Smooth muscle cell (in vitro differentiated cells): ENCODE results near the gene IL18R1. TPM values are rescaled to one million over a fixed set of nuclear protein-coding genes. Genes with fewer than 3 reads are reported as not detected.

Experiments
- DNase-seq: peaks from one replicate; lab custom pipeline; 2025; ENCODE audit not compliant: unreplicated experiment; lab: John Stamatoyannopoulos, UW
- H2AFZ ChIP-seq: fragments of 200-600 bp; sonication (generic); 2 replicates; pipeline ENCODE4 v1.6.0; 2016; ENCODE audit warnings: antibody characterized with exemption, low read depth, mild to moderate bottlenecking
- H3F3A ChIP-seq: fragments of 200-600 bp; sonication (generic); 2 replicates; pipeline ENCODE4 v1.6.0; 2017; ENCODE audit warnings: antibody characterized with exemption, low read depth
- H3K27ac ChIP-seq: fragments of 200-600 bp; sonication (generic); 2 replicates; pipeline ENCODE4 v1.5.1; 2016; ENCODE audit warnings: low read depth, mild to moderate bottlenecking
- H3K27me3 ChIP-seq: fragments of 200-600 bp; sonication (generic); 2 replicates; pipeline ENCODE4 v1.6.1; 2016; ENCODE audit warnings: low read depth, mild to moderate bottlenecking
- H3K36me3 ChIP-seq: fragments of 200-600 bp; sonication (generic); 2 replicates; pipeline ENCODE4 v1.5.1; 2016; ENCODE audit warnings: low read depth
- H3K4me1 ChIP-seq: fragments of 200-600 bp; sonication (generic); 2 replicates; pipeline ENCODE4 v1.5.1; 2016; ENCODE audit warnings: low read depth
- H3K4me2 ChIP-seq: fragments of 200-600 bp; sonication (generic); 2 replicates; pipeline ENCODE4 v1.6.0; 2016; ENCODE audit warnings: mild to moderate bottlenecking
- H3K4me3 ChIP-seq: fragments of 200-600 bp; sonication (generic); 2 replicates; pipeline ENCODE4 v1.5.1; 2016; ENCODE audit warnings: mild to moderate bottlenecking
- H3K79me2 ChIP-seq: fragments of 200-600 bp; sonication (generic); 2 replicates; pipeline ENCODE4 v1.6.0; 2016; ENCODE audit warnings: low read depth, mild to moderate bottlenecking
- H3K9ac ChIP-seq: fragments of 200-600 bp; sonication (generic); 2 replicates; pipeline ENCODE4 v1.6.0; 2016; ENCODE audit warnings: low read depth
- H3K9me3 ChIP-seq: fragments of 200-600 bp; sonication (generic); replicated peaks from 2 replicates; pipeline ENCODE4 v1.5.1; 2016; ENCODE audit warnings: low read depth
- H4K20me1 ChIP-seq: fragments of 200-600 bp; sonication (generic); 2 replicates; pipeline ENCODE4 v1.6.0; 2016; ENCODE audit warnings: low read depth
- CTCF ChIP-seq: fragments of 200-600 bp; sonication (generic); IDR thresholded peaks from 2 replicates; pipeline ENCODE4 v1.5.1; 2017; ENCODE audit warnings: borderline replicate concordance, mild to moderate bottlenecking, antibody characterized with exemption; ENCODE audit not compliant: insufficient read depth, poor library complexity, severe bottlenecking
- WGBS: methylation state at CpG from one replicate; pipeline ENCODE4 v1.1.7; 2016; ENCODE audit warnings: low lambda C conversion rate; 5-methylcytosine and 5-hydroxymethylcytosine counted together
- polyA plus RNA-seq: library from polyadenylated mRNA; unstranded; fragments of >200 nt; fragmentation: Nextera tagmentation; extraction: Ambion mirVana; gene quantifications from 2 replicates; pipeline ENCODE4 v1.2.1, GENCODE V29; 2016
- total RNA-seq: library from RNA; depleted of rRNA; stranded (reverse); fragments of >200 nt; gene quantifications from 2 replicates; pipeline ENCODE4 v1.2.3, GENCODE V29; 2014

The IL18R1 gene
- total and polyA plus RNA-seq, 2 experiments from 2014 or later, result 2.2 to 2.5 TPM

GRCh38 chr2:102337012-102337411 is 18.6 kb upstream of the IL18R1 start:
- no peaks in the 10 kb centered on the region for H3K27me3 ChIP-seq
- H3K4me3 ChIP-seq, result no peak overlapping the region
- H3K9me3 ChIP-seq, result no peaks in the 10 kb centered on the region
- no peaks in the 10 kb centered on the region for H3K79me2 ChIP-seq
- no peak overlapping the region for H3K9ac ChIP-seq
- H3K4me2 ChIP-seq, result peak overlapping the region; percentile 76
- peaks cover 12% of the 10 kb centered on the region for H3F3A ChIP-seq
- H3K27ac ChIP-seq, result peak overlapping the region; percentile 67
- no peaks in the 10 kb centered on the region for H4K20me1 ChIP-seq
- no peaks in the 10 kb centered on the region for H3K36me3 ChIP-seq
- no peak for DNase-seq
- H3K4me1 ChIP-seq, result peaks cover 8% of the 10 kb centered on the region
- 44% methylated on average over 1 of the region's 1 CpG for WGBS
- H2AFZ ChIP-seq, result no peak overlapping the region
- no peak for TF ChIP-seq CTCF

- H3K27me3 ChIP-seq, result no peaks in the 10 kb centered on the region
- H3K9me3 ChIP-seq, result no peaks in the 10 kb centered on the region
- H3F3A ChIP-seq, result peaks cover 12% of the 10 kb centered on the region
- H3K4me2 ChIP-seq, result peak overlapping the region; percentile 76
- no peaks in the 10 kb centered on the region for H3K36me3 ChIP-seq
- peaks cover 8% of the 10 kb centered on the region for H3K4me1 ChIP-seq
- whole genome bisulfite sequencing, result 39% methylated on average over 3 of the region's 3 CpGs
- no peak overlapping the region for H3K9ac ChIP-seq
- DNase-seq, result no peak
- no peak overlapping the region for H2AFZ ChIP-seq
- no peaks in the 10 kb centered on the region for H4K20me1 ChIP-seq
- H3K79me2 ChIP-seq, result no peaks in the 10 kb centered on the region
- H3K4me3 ChIP-seq, result no peak overlapping the region
- no peak for TF ChIP-seq CTCF
- H3K27ac ChIP-seq, result peak overlapping the region; percentile 67
Measured at GRCh38 chr2:102337481-102338386, 17.9 kb upstream of the IL18R1 start.

DNA sequence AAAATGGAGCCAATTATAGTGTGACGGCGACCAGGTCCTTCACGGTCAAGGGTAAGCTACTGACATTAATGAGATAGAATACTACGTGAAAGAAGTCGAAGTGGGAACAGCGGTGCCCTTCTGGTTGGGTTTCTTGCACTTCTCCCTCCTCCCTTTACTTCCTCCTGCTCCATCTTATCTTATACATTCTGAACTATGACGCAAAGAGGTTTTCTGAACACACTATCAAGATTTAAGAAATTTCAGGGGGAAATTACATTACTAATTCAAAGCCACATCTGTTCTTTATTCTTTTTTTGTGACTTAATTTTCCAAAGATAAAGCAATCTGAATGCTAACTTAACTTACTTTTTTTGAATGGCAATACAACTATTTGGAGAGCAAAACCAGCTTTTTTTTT is 14.8 kb upstream of the IL18R1 start:
- Histone ChIP-seq H2AFZ (no peak overlapping the region), H3K9ac (no peak overlapping the region), H3K4me1 (peaks cover 3% of the 10 kb centered on the region), H3K27ac (no peak overlapping the region), H3K4me2 (no peak overlapping the region), H3K36me3 (no peaks in the 10 kb centered on the region), H3K27me3 (no peaks in the 10 kb centered on the region), H3F3A (peaks cover under 1% of the 10 kb centered on the region), H4K20me1 (no peaks in the 10 kb centered on the region), H3K79me2 (no peaks in the 10 kb centered on the region), H3K4me3 (no peak overlapping the region), H3K9me3 (no peaks in the 10 kb centered on the region)
- no peak for TF ChIP-seq CTCF
- DNase-seq, result no peak
- 93% methylated on average over 7 of the region's 7 CpGs for WGBS

DNA sequence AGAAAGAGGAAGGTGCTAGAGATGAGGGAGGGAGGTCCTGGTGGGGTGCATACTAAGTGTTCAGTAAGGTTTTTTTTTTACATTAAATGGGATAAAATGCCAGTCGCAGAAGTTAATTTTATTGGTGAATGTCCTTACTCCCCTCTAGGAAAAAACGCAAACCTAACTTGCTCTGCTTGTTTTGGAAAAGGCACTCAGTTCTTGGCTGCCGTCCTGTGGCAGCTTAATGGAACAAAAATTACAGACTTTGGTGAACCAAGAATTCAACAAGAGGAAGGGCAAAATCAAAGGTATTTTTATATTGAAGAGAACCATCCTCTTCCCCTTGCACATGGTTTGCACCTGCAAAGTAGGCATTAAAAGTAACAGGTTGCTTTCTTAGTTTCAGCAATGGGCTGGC is 12.7 kb upstream of the IL18R1 start:
- no peaks in the 10 kb centered on the region for H4K20me1 ChIP-seq
- no peak for TF ChIP-seq CTCF
- no peaks in the 10 kb centered on the region for H3K27me3 ChIP-seq
- no peaks in the 10 kb centered on the region for H3F3A ChIP-seq
- no peak overlapping the region for H3K4me3 ChIP-seq
- H3K79me2 ChIP-seq, result no peaks in the 10 kb centered on the region
- no peaks in the 10 kb centered on the region for H3K36me3 ChIP-seq
- 81% methylated on average over 3 of the region's 3 CpGs for WGBS
- no peak overlapping the region for H3K27ac ChIP-seq
- DNase-seq, result no peak
- no peak overlapping the region for H2AFZ ChIP-seq
- no peaks in the 10 kb centered on the region for H3K4me1 ChIP-seq
- no peak overlapping the region for H3K9ac ChIP-seq
- no peak overlapping the region for H3K4me2 ChIP-seq
- no peaks in the 10 kb centered on the region for H3K9me3 ChIP-seq
